HG03469 (cell line): ENCODE measurements around the gene XPR1.

Source experiments
- ATAC-seq: cut with Tn5 transposase; IDR thresholded peaks from one replicate; pipeline ENCODE4 v1.9.1; 2021; ENCODE audit warnings: mild to moderate bottlenecking, moderate library complexity, moderate number of reproducible peaks; ENCODE audit not compliant: unreplicated experiment

Gene XPR1

DNA sequence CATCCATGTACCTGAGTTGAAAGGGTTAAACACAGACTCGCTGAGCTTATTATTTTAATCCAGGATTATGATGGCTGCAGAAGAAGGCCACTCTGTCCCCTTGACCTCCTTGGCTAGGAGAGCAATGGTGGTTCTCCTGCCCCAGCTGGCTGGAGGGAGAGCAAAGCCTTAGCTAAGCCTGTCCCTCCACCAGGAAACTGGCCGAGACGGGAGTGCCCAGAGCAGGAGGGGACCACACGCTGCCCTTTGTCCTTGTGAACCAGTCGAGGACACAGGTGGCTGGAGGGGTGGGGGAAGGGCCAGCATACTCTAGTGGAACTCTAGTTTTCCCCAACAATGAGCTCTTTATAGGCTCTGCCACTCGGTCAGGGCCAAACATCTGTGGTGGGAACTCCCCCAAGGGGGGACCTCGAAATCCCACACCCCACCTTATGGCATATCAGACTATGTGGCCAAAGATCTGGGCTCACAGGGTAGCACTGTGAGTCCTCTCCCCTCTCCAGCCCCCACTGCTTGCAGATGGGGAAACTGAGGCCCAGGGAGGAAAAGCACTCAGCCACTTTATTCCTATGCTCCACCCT is 293.7 kb downstream of the XPR1 start:
- ATAC-seq = no peak

DNA sequence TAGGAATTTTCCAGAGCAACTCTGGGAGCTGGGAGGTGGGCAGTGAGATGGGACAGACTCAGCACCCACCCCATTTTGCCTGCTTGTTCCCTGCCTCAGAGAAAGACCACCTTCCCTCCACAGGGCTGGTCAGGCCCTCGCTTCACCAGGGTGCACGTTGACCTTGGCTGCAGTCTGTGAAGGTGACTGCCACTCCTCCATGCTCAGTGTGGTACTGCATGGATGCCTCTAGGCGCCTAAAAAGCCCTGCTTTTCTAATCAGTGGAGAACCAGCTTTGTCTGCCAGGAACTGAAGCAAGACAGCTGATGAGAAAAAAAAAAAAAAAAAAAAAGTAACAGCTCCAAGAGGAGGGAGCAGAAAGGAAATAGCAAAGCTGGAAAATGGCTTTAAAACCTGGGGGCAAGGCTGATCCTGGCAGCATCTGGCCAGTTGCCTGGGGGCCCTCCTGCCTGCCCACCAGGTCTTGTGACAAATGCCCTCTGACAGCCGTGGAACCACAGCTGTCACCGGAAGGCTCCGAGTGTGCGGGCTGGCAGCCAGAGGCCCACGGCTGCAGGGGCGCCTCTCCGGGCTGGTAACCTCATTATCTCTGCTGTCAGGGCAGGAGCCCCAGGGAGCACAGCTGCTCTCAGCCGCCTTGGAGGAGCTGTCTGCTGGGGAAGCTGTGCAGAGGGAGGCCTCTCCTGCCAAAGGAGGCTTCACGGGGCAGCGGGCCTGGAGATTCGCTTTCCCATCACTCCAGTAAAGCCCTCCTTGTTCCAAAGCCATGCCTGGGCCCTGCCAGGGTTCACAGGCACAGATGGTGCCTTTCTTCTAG is 294.6 kb downstream of the XPR1 start:
- ATAC-seq = peak; percentile 38

- no peak for ATAC-seq
These were observed 295.5 kb downstream of the XPR1 start for GRCh38 chr1:180927348-180927747.

GRCh38 chr1:180927841-180928240 is 296.0 kb downstream of the XPR1 start:
- ATAC-seq = no peak

DNA sequence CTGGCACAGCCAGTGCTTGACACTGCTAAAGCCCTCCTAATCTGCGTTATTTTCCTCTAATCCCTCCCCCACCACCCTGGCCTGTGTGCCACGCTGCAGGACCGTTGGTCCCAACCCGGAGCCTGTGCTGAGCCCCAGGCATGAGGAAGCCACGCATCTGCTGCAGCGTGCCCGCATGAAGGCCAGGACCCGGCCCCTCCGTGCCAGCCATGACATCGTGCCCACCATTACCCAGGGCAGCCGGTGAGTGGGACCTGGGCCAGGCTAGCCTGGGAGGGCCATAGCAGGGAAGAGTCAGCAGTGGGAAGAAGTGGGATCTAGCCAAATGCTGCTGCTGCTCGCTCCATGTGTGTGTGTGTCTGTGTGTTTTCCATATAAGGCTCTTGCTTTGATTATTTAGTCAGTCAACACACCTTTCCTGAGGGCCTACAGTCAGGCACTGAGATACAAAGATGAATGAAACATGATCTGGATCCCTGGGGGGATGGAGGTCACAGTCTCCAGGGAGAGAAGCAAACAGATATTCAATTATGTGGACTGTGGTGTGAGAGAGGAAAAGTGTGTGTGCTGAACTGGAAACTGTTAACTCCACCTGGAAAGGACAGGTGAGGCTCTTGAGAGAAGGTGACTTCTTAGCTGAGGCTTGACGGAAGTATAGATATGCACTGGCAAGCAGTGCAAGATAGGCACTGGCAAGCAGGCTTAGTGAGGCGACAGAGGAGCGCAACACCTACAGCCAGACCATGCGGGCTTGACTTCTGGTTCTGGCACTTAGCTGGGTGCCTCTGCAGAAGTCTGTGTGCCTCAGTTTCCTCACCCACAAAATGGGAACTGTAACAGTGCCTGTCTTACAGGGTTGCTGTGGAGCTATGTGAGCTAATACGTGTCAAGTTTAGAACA is 296.8 kb downstream of the XPR1 start:
- ATAC-seq = no peak

DNA sequence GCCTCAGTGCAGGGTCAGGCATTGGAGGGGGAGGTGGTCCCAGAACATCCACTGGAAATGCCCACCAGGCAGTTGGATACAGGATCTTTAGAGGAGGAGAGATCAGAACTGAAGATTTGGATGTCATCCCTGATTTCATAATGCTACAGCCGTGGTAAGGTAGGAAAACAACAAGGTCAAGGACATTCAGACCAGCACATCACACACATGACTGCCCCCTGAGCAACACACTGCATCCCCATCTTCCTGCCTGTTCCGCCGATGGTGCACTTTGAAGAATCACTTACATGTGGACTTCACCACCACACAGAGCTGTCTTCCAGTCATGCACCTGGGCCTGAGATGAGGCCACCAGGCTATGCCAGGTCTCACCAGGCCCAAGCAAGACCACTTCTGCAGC is 297.6 kb downstream of the XPR1 start:
- ATAC-seq = no peak

GRCh38 chr1:180930687-180931086 is 298.9 kb downstream of the XPR1 start:
- ATAC-seq = no peak

GRCh38 chr1:180931529-180931928 is 299.7 kb downstream of the XPR1 start:
- ATAC-seq = no peak

DNA sequence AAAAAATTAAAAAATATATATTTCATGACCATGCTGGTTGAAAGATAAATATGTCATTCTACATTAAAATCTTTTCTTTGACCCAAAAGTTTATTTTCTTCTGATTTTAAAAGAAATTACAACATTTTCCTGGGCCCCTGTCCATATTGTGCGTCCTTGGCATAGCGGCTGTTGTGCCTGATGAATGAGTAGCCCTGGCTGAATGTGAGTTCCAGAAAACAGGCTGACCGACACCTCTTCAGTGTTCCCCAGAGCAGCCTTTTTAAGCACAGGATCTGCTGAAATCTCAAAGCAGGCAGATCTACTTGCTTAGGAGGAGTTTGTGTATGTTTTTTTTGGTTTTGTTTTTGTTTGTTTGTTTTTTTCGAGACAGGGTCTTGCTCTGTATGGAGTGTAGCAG is 300.6 kb downstream of the XPR1 start:
- no peak for ATAC-seq

DNA sequence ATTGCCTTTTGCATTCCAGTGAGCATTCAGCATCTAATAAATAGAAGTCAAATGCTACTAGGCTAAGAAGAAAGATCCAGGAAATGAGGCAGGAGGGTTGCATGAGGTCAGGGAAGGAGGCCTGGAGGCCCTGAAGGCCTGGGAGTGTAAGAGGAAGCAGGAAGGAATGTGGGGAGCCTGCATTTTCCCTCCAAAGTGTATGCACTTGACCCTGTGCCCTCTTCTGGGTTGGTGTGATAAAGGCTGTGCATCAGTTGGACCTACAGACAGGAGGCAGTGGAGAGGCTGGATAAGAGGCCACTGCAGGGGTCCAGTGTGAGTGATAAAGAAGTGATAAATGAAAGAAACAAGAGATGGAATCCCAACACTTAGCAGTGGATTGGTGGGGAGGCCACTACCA is 301.3 kb downstream of the XPR1 start:
- ATAC-seq = no peak

- no peak for ATAC-seq
These were observed 302.7 kb downstream of the XPR1 start for GRCh38 chr1:180934563-180934962.

GRCh38 chr1:180935326-180936109 is 303.7 kb downstream of the XPR1 start:
- ATAC-seq = no peak

GRCh38 chr1:180936110-180937011 is 304.5 kb downstream of the XPR1 start:
- ATAC-seq = no peak

DNA sequence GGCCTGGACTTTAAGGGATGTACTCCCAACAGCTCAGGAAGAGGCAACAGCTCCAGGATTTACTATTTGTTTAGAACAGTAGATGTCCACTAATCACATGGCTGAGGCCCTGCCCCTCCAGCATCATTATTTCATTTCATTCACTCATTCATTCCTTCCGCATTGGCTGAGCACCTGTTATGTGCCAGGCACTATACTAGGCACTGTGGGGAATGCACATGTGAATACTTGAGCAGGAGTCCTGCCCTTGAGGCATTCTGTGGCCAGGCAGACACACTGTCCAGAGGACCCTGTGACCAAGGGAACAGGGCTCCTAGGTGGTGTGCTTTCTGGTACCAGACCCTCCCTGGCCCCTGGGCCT is 305.2 kb downstream of the XPR1 start:
- ATAC-seq = no peak

GRCh38 chr1:180937624-180938225 is 305.9 kb downstream of the XPR1 start:
- no peak for ATAC-seq

DNA sequence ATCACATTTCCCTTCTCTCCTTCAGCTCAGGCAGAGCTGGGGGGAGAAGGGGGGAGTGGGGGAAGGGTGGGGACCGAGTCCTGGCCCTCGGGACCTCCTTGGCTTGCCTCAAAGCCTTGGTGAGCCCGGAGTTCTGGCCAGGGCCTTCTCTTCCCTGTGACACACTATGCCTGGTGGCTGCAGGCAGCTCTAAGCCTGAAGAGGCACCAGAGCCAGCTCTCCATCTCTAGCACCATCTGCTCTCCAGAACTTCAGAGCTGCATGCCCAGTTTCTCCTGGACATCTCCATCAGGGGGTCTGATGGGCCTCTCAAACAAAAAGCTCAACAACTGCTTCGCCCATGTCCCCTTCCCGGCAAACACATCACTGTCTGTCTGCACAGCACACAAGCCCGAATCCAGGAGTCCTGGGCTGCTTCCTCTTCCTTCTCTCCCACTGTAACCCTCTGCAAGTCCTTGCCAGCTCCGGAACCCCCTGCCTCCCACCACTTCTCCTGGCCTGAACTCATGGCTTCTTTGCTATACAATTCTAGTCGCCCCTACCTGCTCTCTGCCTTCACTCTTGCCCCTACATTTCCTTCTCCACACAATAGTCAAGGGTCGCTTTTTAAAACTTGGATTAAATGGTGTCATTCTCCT is 307.4 kb downstream of the XPR1 start:
- no peak for ATAC-seq

GRCh38 chr1:180939711-180940103 is 307.9 kb downstream of the XPR1 start:
- ATAC-seq = no peak
